HEK293 (cell line): Measurements from ENCODE around the gene ERI3.

Source experiments
- CTCF ChIA-PET: fragments of 350-600 bp; formaldehyde crosslinking; extraction: SDS; loops from one replicate; lab custom pipeline; 2021; ENCODE audit warnings: antibody characterized with exemption; lab: Yijun Ruan, JAX
- POLR2A ChIA-PET: fragments of 300-600 bp; formaldehyde crosslinking; extraction: SDS; loops from one replicate; lab custom pipeline; 2020; ENCODE audit warnings: antibody characterized with exemption, inconsistent platforms; lab: Yijun Ruan, JAX
- H3K27ac ChIP-seq: fragments of 200-500 bp; sonication (Bioruptor generic); 2 replicates; pipeline ENCODE4 v1.5.1; 2014; ENCODE audit warnings: low read depth, low read length, control low read depth, inconsistent platforms; ENCODE audit errors: extremely low read depth
- H3K36me3 ChIP-seq, 2 experiments: fragments of 200-500 bp in 1 of 2; sonication (Bioruptor generic) in 1 of 2; 1 replicate in 1 of 2; 2 replicates in 1 of 2; pipeline ENCODE4 v1.5.1; 2014 to 2017; ENCODE audit warnings: inconsistent platforms in 2 of 2, low read length in 2 of 2; ENCODE audit not compliant: control insufficient read depth in 2 of 2, insufficient read depth in 1 of 2
- H3K4me1 ChIP-seq: fragments of 200-500 bp; sonication (Bioruptor generic); 2 replicates; pipeline ENCODE4 v1.5.1; 2014; ENCODE audit warnings: mild to moderate bottlenecking, low read length, inconsistent platforms; ENCODE audit not compliant: control insufficient read depth, insufficient read depth
- H3K4me3 ChIP-seq: 2 replicates; pipeline ENCODE4 v1.5.1; 2011; ENCODE audit warnings: low read depth, mild to moderate bottlenecking, control low read depth, low read length, moderate library complexity
- H3K9me3 ChIP-seq: fragments of 200-500 bp; sonication (Bioruptor generic); 2 replicates; pipeline ENCODE4 v1.5.1; 2014; ENCODE audit warnings: low read depth, low read length, inconsistent platforms; ENCODE audit not compliant: control insufficient read depth, insufficient read depth
- GLI4 ChIP-seq: fragments of 450-650 bp; formaldehyde crosslinking; IDR thresholded peaks from 2 replicates; pipeline ENCODE4 v1.5.1; 2016; ENCODE audit warnings: missing biosample characterization, missing genetic modification characterization
- IKZF3 ChIP-seq: fragments of 450-650 bp; IDR thresholded peaks from 2 replicates; pipeline ENCODE4 v1.5.0; 2018; ENCODE audit warnings: missing biosample characterization, mild to moderate bottlenecking, missing genetic modification characterization, moderate library complexity
- KLF10 ChIP-seq: fragments of 450-650 bp; IDR thresholded peaks from 2 replicates; pipeline ENCODE4 v1.5.1; 2018; ENCODE audit warnings: missing biosample characterization, mild to moderate bottlenecking, missing genetic modification characterization
- KLF7 ChIP-seq: fragments of 450-650 bp; formaldehyde crosslinking; IDR thresholded peaks from 2 replicates; pipeline ENCODE4 v1.5.1; 2016; ENCODE audit warnings: missing biosample characterization, missing genetic modification characterization, borderline replicate concordance
- MZF1 ChIP-seq: fragments of 450-650 bp; formaldehyde crosslinking; IDR thresholded peaks from 2 replicates; pipeline ENCODE4 v1.5.1; 2017; ENCODE audit warnings: missing biosample characterization, missing genetic modification characterization, borderline replicate concordance
- RBAK ChIP-seq: fragments of 450-650 bp; formaldehyde crosslinking; IDR thresholded peaks from 2 replicates; pipeline ENCODE4 v1.5.1; 2016; ENCODE audit warnings: missing biosample characterization, missing genetic modification characterization
- SCRT1 ChIP-seq: fragments of 450-650 bp; formaldehyde crosslinking; IDR thresholded peaks from 2 replicates; pipeline ENCODE4 v1.5.1; 2016; ENCODE audit warnings: missing biosample characterization, missing genetic modification characterization, borderline replicate concordance
- SP3 ChIP-seq: fragments of 450-650 bp; formaldehyde crosslinking; IDR thresholded peaks from 2 replicates; pipeline ENCODE4 v1.5.1; 2016; ENCODE audit warnings: missing biosample characterization, missing genetic modification characterization
- ZBTB7A ChIP-seq: fragments of 450-650 bp; formaldehyde crosslinking; IDR thresholded peaks from 2 replicates; pipeline ENCODE4 v1.5.1; 2016; ENCODE audit warnings: low read depth, missing biosample characterization, missing genetic modification characterization
- ZNF211 ChIP-seq: fragments of 450-650 bp; formaldehyde crosslinking; IDR thresholded peaks from 2 replicates; pipeline ENCODE4 v1.5.1; 2016; ENCODE audit warnings: low read depth, missing biosample characterization, missing genetic modification characterization
- ZNF391 ChIP-seq: fragments of 450-650 bp; formaldehyde crosslinking; IDR thresholded peaks from 2 replicates; pipeline ENCODE4 v1.5.1; 2016; ENCODE audit warnings: low read depth, missing biosample characterization, missing genetic modification characterization, borderline replicate concordance
- ZNF416 ChIP-seq: fragments of 450-650 bp; formaldehyde crosslinking; IDR thresholded peaks from 2 replicates; pipeline ENCODE4 v1.5.1; 2016; ENCODE audit warnings: missing biosample characterization, missing genetic modification characterization
- ZNF510 ChIP-seq: fragments of 450-650 bp; formaldehyde crosslinking; IDR thresholded peaks from 2 replicates; pipeline ENCODE4 v1.5.1; 2018; ENCODE audit warnings: mild to moderate bottlenecking, missing genetic modification characterization, missing biosample characterization; ENCODE audit not compliant: insufficient replicate concordance
- ZNF791 ChIP-seq: fragments of 450-650 bp; formaldehyde crosslinking; IDR thresholded peaks from 2 replicates; pipeline ENCODE4 v1.5.1; 2016; ENCODE audit warnings: missing biosample characterization, missing genetic modification characterization
- ZNF830 ChIP-seq: fragments of 450-650 bp; IDR thresholded peaks from 2 replicates; pipeline ENCODE4 v1.5.0; 2018; ENCODE audit warnings: missing biosample characterization, missing genetic modification characterization, low read depth, mild to moderate bottlenecking, moderate library complexity
- TF ChIP-seq, protein P1 (sequence below): fragments of 450-650 bp; formaldehyde crosslinking; IDR thresholded peaks from 2 replicates; pipeline ENCODE4 v1.5.0; 2017; ENCODE audit warnings: missing biosample characterization, missing genetic modification characterization, borderline replicate concordance
- TF ChIP-seq, protein P2 (sequence below): fragments of 450-650 bp; formaldehyde crosslinking; conservative IDR thresholded peaks from 2 replicates; pipeline ENCODE4 v1.5.1; 2016; ENCODE audit warnings: low read depth, missing biosample characterization, missing genetic modification characterization
- TF ChIP-seq, protein P3 (sequence below): fragments of 450-650 bp; IDR thresholded peaks from 2 replicates; pipeline ENCODE4 v1.5.1; 2018; ENCODE audit warnings: missing biosample characterization, mild to moderate bottlenecking, missing genetic modification characterization
- TF ChIP-seq, protein P4 (sequence below): fragments of 450-650 bp; formaldehyde crosslinking; IDR thresholded peaks from 2 replicates; pipeline ENCODE4 v1.5.1; 2016; ENCODE audit warnings: missing biosample characterization, missing genetic modification characterization

ERI3 gene

GRCh38 chr1:44263568-44264450 is 91.2 kb downstream of the ERI3 start:
- ChIA-PET POLR2A (no interaction called here), CTCF (interaction anchor here (0.9 kb wide), 1 partner anchor 46 kb away, joined by 3 read pairs; no protein-coding TSS in a partner anchor)
- Histone ChIP-seq H3K4me3 (no peak overlapping the region), H3K27ac (no peak overlapping the region), H3K9me3 (no peaks in the 10 kb centered on the region), H3K36me3 (peaks cover 0 to 14% of the 10 kb centered on the region in 2 experiments; a peak in 1 of 3 replicates), H3K4me1 (peaks cover 9% of the 10 kb centered on the region)
- TF ChIP-seq, protein P1, sequence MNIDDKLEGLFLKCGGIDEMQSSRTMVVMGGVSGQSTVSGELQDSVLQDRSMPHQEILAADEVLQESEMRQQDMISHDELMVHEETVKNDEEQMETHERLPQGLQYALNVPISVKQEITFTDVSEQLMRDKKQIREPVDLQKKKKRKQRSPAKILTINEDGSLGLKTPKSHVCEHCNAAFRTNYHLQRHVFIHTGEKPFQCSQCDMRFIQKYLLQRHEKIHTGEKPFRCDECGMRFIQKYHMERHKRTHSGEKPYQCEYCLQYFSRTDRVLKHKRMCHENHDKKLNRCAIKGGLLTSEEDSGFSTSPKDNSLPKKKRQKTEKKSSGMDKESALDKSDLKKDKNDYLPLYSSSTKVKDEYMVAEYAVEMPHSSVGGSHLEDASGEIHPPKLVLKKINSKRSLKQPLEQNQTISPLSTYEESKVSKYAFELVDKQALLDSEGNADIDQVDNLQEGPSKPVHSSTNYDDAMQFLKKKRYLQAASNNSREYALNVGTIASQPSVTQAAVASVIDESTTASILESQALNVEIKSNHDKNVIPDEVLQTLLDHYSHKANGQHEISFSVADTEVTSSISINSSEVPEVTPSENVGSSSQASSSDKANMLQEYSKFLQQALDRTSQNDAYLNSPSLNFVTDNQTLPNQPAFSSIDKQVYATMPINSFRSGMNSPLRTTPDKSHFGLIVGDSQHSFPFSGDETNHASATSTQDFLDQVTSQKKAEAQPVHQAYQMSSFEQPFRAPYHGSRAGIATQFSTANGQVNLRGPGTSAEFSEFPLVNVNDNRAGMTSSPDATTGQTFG (tag by site-specific recombination): no peak
- TF ChIP-seq, protein P2, sequence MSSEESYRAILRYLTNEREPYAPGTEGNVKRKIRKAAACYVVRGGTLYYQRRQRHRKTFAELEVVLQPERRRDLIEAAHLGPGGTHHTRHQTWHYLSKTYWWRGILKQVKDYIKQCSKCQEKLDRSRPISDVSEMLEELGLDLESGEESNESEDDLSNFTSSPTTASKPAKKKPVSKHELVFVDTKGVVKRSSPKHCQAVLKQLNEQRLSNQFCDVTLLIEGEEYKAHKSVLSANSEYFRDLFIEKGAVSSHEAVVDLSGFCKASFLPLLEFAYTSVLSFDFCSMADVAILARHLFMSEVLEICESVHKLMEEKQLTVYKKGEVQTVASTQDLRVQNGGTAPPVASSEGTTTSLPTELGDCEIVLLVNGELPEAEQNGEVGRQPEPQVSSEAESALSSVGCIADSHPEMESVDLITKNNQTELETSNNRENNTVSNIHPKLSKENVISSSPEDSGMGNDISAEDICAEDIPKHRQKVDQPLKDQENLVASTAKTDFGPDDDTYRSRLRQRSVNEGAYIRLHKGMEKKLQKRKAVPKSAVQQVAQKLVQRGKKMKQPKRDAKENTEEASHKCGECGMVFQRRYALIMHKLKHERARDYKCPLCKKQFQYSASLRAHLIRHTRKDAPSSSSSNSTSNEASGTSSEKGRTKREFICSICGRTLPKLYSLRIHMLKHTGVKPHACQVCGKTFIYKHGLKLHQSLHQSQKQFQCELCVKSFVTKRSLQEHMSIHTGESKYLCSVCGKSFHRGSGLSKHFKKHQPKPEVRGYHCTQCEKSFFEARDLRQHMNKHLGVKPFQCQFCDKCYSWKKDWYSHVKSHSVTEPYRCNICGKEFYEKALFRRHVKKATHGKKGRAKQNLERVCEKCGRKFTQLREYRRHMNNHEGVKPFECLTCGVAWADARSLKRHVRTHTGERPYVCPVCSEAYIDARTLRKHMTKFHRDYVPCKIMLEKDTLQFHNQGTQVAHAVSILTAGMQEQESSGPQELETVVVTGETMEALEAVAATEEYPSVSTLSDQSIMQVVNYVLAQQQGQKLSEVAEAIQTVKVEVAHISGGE (tag by site-specific recombination): no peak
- TF ChIP-seq, protein P3, sequence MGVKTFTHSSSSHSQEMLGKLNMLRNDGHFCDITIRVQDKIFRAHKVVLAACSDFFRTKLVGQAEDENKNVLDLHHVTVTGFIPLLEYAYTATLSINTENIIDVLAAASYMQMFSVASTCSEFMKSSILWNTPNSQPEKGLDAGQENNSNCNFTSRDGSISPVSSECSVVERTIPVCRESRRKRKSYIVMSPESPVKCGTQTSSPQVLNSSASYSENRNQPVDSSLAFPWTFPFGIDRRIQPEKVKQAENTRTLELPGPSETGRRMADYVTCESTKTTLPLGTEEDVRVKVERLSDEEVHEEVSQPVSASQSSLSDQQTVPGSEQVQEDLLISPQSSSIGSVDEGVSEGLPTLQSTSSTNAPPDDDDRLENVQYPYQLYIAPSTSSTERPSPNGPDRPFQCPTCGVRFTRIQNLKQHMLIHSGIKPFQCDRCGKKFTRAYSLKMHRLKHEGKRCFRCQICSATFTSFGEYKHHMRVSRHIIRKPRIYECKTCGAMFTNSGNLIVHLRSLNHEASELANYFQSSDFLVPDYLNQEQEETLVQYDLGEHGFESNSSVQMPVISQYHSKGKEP (tag by site-specific recombination): no peak
- TF ChIP-seq ZNF416 (tag by site-specific recombination): no peak
- TF ChIP-seq ZNF510 (tag by site-specific recombination): no peak
- no peak for TF ChIP-seq RBAK (tag by site-specific recombination)
- TF ChIP-seq KLF7 (tag by site-specific recombination): no peak
- TF ChIP-seq GLI4: no peak

DNA sequence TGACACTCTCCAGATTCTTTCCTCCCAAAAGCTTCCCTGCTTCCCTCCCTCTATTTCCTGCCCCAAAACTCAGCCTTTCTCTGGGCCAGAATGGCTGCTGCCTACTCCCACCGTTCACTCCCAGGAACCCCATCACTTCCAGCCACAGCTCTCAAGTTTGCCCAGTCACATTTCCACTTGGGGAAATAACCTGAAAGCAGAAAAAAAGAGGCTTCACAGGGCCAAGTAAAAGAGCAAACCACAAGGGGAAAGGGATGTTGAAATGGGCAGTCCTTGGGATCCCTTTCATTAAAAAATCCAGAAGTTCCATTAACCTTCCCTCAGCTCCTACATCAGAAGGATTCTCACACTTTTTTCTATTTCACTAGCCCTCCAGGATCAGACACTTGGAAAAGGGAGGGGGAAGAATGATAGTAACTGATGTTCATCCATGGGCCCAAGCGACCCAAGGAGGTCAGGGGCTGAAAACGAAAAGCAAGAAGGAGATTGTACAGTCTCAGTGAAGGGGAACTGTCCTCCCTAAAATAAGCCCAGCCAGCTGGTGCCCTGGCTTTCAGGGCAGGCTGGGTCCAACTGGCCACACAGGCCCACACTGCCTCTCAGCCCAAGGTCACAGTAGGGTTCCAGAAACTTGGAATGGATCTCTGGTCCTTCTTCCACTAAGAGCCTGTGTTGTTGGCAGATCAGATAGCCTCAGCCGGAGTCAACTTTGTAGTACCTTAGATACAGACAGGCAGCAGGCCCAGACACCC is 92.1 kb downstream of the ERI3 start:
- no peak overlapping the region for H3K27ac ChIP-seq
- H3K36me3 ChIP-seq: peaks cover 0 to 12% of the 10 kb centered on the region in 2 experiments; a peak in 1 of 3 replicates
- ChIA-PET POLR2A (no interaction called here), CTCF (interaction anchor here (0.6 kb wide), 1 partner anchor 345 kb away, joined by 3 read pairs; no protein-coding TSS in a partner anchor)
- H3K4me3 ChIP-seq: no peak overlapping the region
- H3K4me1 ChIP-seq: peaks cover 5% of the 10 kb centered on the region
- TF ChIP-seq KLF10 (tag by site-specific recombination): no peak
- no peak for TF ChIP-seq ZNF416 (tag by site-specific recombination)
- TF ChIP-seq GLI4: no peak
- TF ChIP-seq IKZF3 (tag by site-specific recombination): no peak
- TF ChIP-seq ZNF830 (tag by site-specific recombination): no peak
- TF ChIP-seq ZNF391: no peak
- no peak for TF ChIP-seq ZBTB7A (tag by site-specific recombination)
- no peak for TF ChIP-seq SCRT1 (tag by site-specific recombination)
- TF ChIP-seq, protein P4, sequence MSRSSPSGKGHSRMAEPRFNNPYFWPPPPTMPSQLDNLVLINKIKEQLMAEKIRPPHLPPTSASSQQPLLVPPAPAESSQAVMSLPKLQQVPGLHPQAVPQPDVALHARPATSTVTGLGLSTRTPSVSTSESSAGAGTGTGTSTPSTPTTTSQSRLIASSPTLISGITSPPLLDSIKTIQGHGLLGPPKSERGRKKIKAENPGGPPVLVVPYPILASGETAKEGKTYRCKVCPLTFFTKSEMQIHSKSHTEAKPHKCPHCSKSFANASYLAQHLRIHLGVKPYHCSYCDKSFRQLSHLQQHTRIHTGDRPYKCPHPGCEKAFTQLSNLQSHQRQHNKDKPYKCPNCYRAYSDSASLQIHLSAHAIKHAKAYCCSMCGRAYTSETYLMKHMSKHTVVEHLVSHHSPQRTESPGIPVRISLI (tag by site-specific recombination): no peak
- TF ChIP-seq MZF1 (tag by site-specific recombination): no peak
- no peak for TF ChIP-seq SP3 (tag by site-specific recombination)
- no peak for TF ChIP-seq ZNF211 (tag by site-specific recombination)
- no peak for TF ChIP-seq ZNF791 (tag by site-specific recombination)
- no peaks in the 10 kb centered on the region for H3K9me3 ChIP-seq
